ENCODE measurements around the gene AANAT.

Gene AANAT

GRCh38 chr17:76449126-76449525 is 18.3 kb upstream of the AANAT start:
- TF ChIP-seq, protein P1, sequence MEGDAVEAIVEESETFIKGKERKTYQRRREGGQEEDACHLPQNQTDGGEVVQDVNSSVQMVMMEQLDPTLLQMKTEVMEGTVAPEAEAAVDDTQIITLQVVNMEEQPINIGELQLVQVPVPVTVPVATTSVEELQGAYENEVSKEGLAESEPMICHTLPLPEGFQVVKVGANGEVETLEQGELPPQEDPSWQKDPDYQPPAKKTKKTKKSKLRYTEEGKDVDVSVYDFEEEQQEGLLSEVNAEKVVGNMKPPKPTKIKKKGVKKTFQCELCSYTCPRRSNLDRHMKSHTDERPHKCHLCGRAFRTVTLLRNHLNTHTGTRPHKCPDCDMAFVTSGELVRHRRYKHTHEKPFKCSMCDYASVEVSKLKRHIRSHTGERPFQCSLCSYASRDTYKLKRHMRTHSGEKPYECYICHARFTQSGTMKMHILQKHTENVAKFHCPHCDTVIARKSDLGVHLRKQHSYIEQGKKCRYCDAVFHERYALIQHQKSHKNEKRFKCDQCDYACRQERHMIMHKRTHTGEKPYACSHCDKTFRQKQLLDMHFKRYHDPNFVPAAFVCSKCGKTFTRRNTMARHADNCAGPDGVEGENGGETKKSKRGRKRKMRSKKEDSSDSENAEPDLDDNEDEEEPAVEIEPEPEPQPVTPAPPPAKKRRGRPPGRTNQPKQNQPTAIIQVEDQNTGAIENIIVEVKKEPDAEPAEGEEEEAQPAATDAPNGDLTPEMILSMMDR (IDR thresholded peaks at IDR 0.05; ENCODE audit: borderline replicate concordance, insufficient read depth, low read depth, low read length), result no peak
- H3K4me3 ChIP-seq (ENCODE audit: low read depth, low read length), result no peak overlapping the region

DNA sequence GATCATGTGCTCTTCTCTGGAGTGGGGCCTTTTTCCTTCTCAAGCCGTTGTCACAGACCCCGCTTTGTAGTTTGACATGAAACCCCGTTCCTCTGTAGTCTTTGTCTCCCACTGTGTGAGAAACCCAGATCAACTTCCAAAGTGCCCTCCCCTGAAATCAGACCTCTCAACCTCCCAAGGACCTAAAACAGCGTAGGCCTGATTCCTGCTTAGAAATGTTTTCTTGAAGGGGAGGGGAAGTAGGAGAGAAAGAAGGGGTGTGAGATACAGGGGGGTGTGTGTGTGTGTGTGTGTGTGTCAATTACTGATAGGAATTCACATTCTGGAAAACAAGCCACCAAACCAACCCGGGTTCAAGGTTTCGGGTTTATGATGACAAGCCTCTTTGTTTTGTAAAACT is 15.9 kb upstream of the AANAT start:
- H3K4me3 ChIP-seq (ENCODE audit: low read depth, low read length), result no peak overlapping the region
- TF ChIP-seq, protein P1 (IDR thresholded peaks at IDR 0.05; ENCODE audit: borderline replicate concordance, insufficient read depth, low read depth, low read length), result no peak

- H3K4me3 ChIP-seq (ENCODE audit: low read depth, low read length), result peak overlapping the region; percentile 88
- TF ChIP-seq, protein P1 (IDR thresholded peaks at IDR 0.05; ENCODE audit: borderline replicate concordance, insufficient read depth, low read depth, low read length), result no peak
Observed at GRCh38 chr17:76452127-76452659, 15.2 kb upstream of the AANAT start.

DNA sequence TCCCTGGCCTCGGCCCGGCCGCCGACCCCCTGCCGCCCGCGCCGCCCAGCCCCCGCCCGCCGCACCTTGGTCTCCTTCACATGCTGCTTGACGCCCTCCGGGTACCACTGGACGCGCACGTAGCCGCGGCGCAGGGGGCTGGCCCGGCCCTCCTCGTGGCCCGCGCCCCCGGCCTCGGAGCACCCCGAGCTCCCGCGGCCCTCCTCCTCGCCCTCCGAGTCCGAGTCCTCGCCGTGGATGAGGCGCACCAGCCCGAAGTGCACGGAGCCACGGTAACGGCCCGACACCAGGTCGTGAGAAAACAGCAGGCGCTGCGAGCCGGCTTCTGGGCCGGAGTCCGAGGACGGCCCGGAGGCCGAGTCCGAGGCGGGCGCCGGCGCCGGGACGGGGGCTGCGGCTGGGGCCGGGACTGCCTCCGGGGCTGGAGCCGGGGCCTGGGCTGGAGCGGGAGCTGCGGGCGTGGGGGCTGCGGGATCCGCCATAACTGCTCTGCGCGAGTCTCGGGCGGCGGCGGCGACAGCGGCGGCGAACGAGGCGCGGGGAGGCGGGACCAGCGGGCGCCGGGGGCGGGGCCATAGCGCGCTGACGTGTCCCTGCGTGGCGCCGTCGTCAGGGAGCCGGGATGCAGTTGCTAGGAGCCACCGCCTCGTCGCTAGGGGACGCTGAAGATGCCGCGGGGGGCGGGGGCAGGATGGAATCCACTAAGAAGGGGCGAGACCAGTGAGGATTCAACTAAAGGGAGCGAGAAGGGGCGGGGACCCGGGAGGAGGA is 14.6 kb upstream of the AANAT start, which contains the start of gene UBE2O:
Gene UBE2O (minus strand): TSS at position 493 of the 771 bp plus-strand sequence. CDS start 11 bp downstream, at position 482.
- TF ChIP-seq, protein P1 (IDR thresholded peaks at IDR 0.05; ENCODE audit: borderline replicate concordance, insufficient read depth, low read depth, low read length), result peak; percentile 67
- peak within 1 kb of the TSS; percentile 88 for H3K4me3 ChIP-seq (ENCODE audit: low read depth, low read length)

DNA sequence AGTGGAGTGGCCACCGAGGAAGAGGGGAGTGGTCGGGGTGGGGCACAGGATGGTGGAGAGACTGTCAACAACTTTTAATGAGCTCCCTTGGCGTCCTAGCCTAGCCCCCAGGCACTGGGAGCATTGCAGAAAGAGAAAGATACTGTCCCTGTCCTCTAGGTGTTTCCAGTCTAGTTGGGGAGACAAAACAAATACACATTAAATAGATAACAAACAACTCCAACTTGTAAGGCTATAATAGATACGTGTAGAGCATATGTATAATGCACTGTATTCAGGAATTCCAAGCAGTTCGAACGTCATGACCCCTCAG is 14.0 kb upstream of the AANAT start:
- H3K4me3 ChIP-seq (ENCODE audit: low read depth, low read length), result no peak overlapping the region
- TF ChIP-seq, protein P1 (IDR thresholded peaks at IDR 0.05; ENCODE audit: borderline replicate concordance, insufficient read depth, low read depth, low read length), result no peak

GRCh38 chr17:76458580-76459490 is 8.6 kb upstream of the AANAT start:
- TF ChIP-seq, protein P1 (IDR thresholded peaks at IDR 0.05; ENCODE audit: borderline replicate concordance, insufficient read depth, low read depth, low read length), result peak; percentile 76

More at GRCh38 chr17:76458580-76459490, 8.6 kb upstream of the AANAT start:
- H3K4me3 ChIP-seq (ENCODE audit: low read depth, low read length), result no peak overlapping the region
